IMR-90 (cell line): ENCODE measurements around the gene TPP2. TPM values are rescaled to one million over a fixed set of nuclear protein-coding genes. Genes with fewer than 3 reads are reported as not detected.

Experiments used
- ATAC-seq: fragments of 200-7000 bp; cut with Tn5 transposase; 2 replicates; pipeline ENCODE4 v1.9.1; 2020; ENCODE audit warnings: low read depth, mild to moderate bottlenecking, moderate library complexity
- BruUV-seq: library from RNA; stranded (reverse); fragments of 400-500 nt; replicated peaks from 2 replicates; lab custom pipeline; 2021; lab: Mats Ljungman, UMichigan
- CTCF ChIA-PET: fragments of 300-600 bp; formaldehyde crosslinking; extraction: SDS; loops from one replicate; lab custom pipeline; 2021; ENCODE audit warnings: antibody characterized with exemption; lab: Yijun Ruan, JAX
- POLR2A ChIA-PET: fragments of 300-600 bp; sonication (Branson Sonifier 250); formaldehyde crosslinking; loops from one replicate; lab custom pipeline; 2022; ENCODE audit warnings: antibody characterized with exemption; ENCODE audit not compliant: unreplicated experiment; lab: Charles Lee
- DNase-seq: peaks from one replicate; pipeline ENCODE4 v3.0.0; 2013
- H2AFZ ChIP-seq: replicated peaks from 2 replicates; pipeline ENCODE3; 2013; ENCODE audit warnings: low read length, mild to moderate bottlenecking; ENCODE audit not compliant: poor library complexity
- H2AK5ac ChIP-seq: 2 replicates; pipeline ENCODE4 v1.6.1; 2013; ENCODE audit warnings: low read depth, low read length, inconsistent platforms
- H2AK9ac ChIP-seq: replicated peaks from 2 replicates; pipeline ENCODE3; 2013; ENCODE audit warnings: mild to moderate bottlenecking, low read depth, low read length, moderate library complexity; ENCODE audit not compliant: poor library complexity
- H2BK120ac ChIP-seq: 2 replicates; pipeline ENCODE4 v1.6.1; 2013; ENCODE audit warnings: low read depth, low read length, inconsistent platforms
- H2BK15ac ChIP-seq: 3 replicates; pipeline ENCODE4 v1.6.1; 2013; ENCODE audit warnings: low read depth, low read length, inconsistent platforms
- H2BK20ac ChIP-seq: 2 replicates; pipeline ENCODE4 v1.6.1; 2013; ENCODE audit warnings: low read depth, mild to moderate bottlenecking, inconsistent platforms, low read length, moderate library complexity
- H2BK5ac ChIP-seq: 2 replicates; pipeline ENCODE4 v1.6.1; 2013; ENCODE audit warnings: mild to moderate bottlenecking, low read depth, low read length, inconsistent platforms; ENCODE audit not compliant: poor library complexity, severe bottlenecking
- H3K14ac ChIP-seq: replicated peaks from 2 replicates; pipeline ENCODE4 v1.6.1; 2013; ENCODE audit warnings: low read depth, low read length, inconsistent platforms
- H3K18ac ChIP-seq: 2 replicates; pipeline ENCODE4 v1.6.1; 2013; ENCODE audit warnings: low read depth, low read length, control low read depth
- H3K23ac ChIP-seq: 2 replicates; pipeline ENCODE4 v1.6.1; 2013; ENCODE audit warnings: low read depth, low read length, inconsistent platforms
- H3K27ac ChIP-seq: 2 replicates; pipeline ENCODE4 v1.5.1; 2013; ENCODE audit warnings: mild to moderate bottlenecking, control low read depth, low read length; ENCODE audit not compliant: insufficient read depth
- H3K27me3 ChIP-seq: 2 replicates; pipeline ENCODE4 v1.6.1; 2013; ENCODE audit warnings: low read length; ENCODE audit not compliant: control insufficient read depth, insufficient read depth
- H3K36me3 ChIP-seq: 2 replicates; pipeline ENCODE4 v1.6.1; 2013; ENCODE audit warnings: low read length, mixed read lengths; ENCODE audit not compliant: control insufficient read depth, insufficient read depth
- H3K4ac ChIP-seq: 2 replicates; pipeline ENCODE4 v1.6.1; 2013; ENCODE audit warnings: low read depth, low read length, inconsistent platforms
- H3K4me1 ChIP-seq: 2 replicates; pipeline ENCODE4 v1.6.1; 2013; ENCODE audit warnings: low read length, mixed read lengths; ENCODE audit not compliant: control insufficient read depth, insufficient read depth
- H3K4me2 ChIP-seq: 2 replicates; pipeline ENCODE4 v1.6.1; 2013; ENCODE audit warnings: low read depth, mild to moderate bottlenecking, control low read depth, low read length, moderate library complexity
- H3K4me3 ChIP-seq: 2 replicates; pipeline ENCODE4 v1.5.1; 2013; ENCODE audit warnings: low read depth, mild to moderate bottlenecking, control low read depth, low read length, moderate library complexity; ENCODE audit not compliant: insufficient read depth
- H3K56ac ChIP-seq: 2 replicates; pipeline ENCODE4 v1.6.1; 2013; ENCODE audit warnings: low read length, inconsistent platforms; ENCODE audit not compliant: insufficient read depth; ENCODE audit errors: extremely low read depth
- H3K79me1 ChIP-seq, 2 experiments: 2 replicates each; pipeline ENCODE4 v1.6.1; 2013; ENCODE audit warnings: low read length in 2 of 2, inconsistent platforms in 1 of 2, low read depth in 1 of 2
- H3K9ac ChIP-seq: 2 replicates; pipeline ENCODE4 v1.6.1; 2013; ENCODE audit warnings: low read depth, low read length, control low read depth
- H3K9me1 ChIP-seq: 2 replicates; pipeline ENCODE4 v1.6.1; 2013; ENCODE audit warnings: low read length, inconsistent platforms; ENCODE audit not compliant: insufficient read depth
- H3K9me3 ChIP-seq: 2 replicates; pipeline ENCODE4 v1.6.1; 2013; ENCODE audit warnings: low read length; ENCODE audit not compliant: control insufficient read depth, insufficient read depth
- H4K20me1 ChIP-seq: 2 replicates; pipeline ENCODE4 v1.6.1; 2013; ENCODE audit warnings: low read length, inconsistent platforms; ENCODE audit not compliant: insufficient read depth
- H4K5ac ChIP-seq: 2 replicates; pipeline ENCODE4 v1.6.1; 2013; ENCODE audit warnings: mild to moderate bottlenecking, low read depth, low read length, control low read depth
- H4K8ac ChIP-seq, 2 experiments: 2 replicates each; pipeline ENCODE4 v1.6.1; 2013; ENCODE audit warnings: low read depth in 2 of 2, low read length in 2 of 2, control low read depth in 1 of 2, inconsistent platforms in 1 of 2
- H4K91ac ChIP-seq: 2 replicates; pipeline ENCODE4 v1.6.1; 2013; ENCODE audit warnings: low read depth, low read length, inconsistent platforms; ENCODE audit not compliant: insufficient read depth
- BHLHE40 ChIP-seq: fragments of 150-350 bp; IDR thresholded peaks from 2 replicates; pipeline ENCODE4 v1.6.1; 2016; ENCODE audit warnings: mild to moderate bottlenecking, low read depth, low read length
- CEBPB ChIP-seq: IDR thresholded peaks from 2 replicates; pipeline ENCODE4 v1.6.1; 2012; ENCODE audit warnings: low read depth, low read length, improper control_type of control experiment
- CHD1 ChIP-seq: IDR thresholded peaks from 2 replicates; pipeline ENCODE4 v1.6.1; 2012; ENCODE audit warnings: low read depth, low read length, improper control_type of control experiment
- FOS ChIP-seq: fragments of 150-350 bp; IDR thresholded peaks from 2 replicates; pipeline ENCODE4 v1.6.1; 2016; ENCODE audit warnings: low read depth, low read length
- MAFK ChIP-seq: IDR thresholded peaks from 2 replicates; pipeline ENCODE4 v1.6.1; 2012; ENCODE audit warnings: low read depth, low read length, improper control_type of control experiment
- MAZ ChIP-seq: IDR thresholded peaks from 2 replicates; pipeline ENCODE4 v1.6.1; 2012; ENCODE audit warnings: low read depth, mild to moderate bottlenecking, low read length, improper control_type of control experiment, moderate library complexity, borderline replicate concordance
- MXI1 ChIP-seq: IDR thresholded peaks from 2 replicates; pipeline ENCODE4 v1.6.1; 2012; ENCODE audit warnings: low read depth, mild to moderate bottlenecking, low read length, moderate library complexity, borderline replicate concordance
- NFE2L2 ChIP-seq: fragments of 150-350 bp; IDR thresholded peaks from 2 replicates; pipeline ENCODE4 v1.6.1; 2016; ENCODE audit warnings: low read depth, mild to moderate bottlenecking, low read length
- POLR2A ChIP-seq: IDR thresholded peaks from 2 replicates; pipeline ENCODE4 v1.6.1; 2012; ENCODE audit warnings: mild to moderate bottlenecking, low read depth, low read length
- RAD21 ChIP-seq: IDR thresholded peaks from 2 replicates; pipeline ENCODE4 v1.6.1; 2012; ENCODE audit warnings: low read length, improper control_type of control experiment
- RCOR1 ChIP-seq: IDR thresholded peaks from 2 replicates; pipeline ENCODE4 v1.6.1; 2012; ENCODE audit warnings: mild to moderate bottlenecking, low read length, improper control_type of control experiment; ENCODE audit not compliant: insufficient replicate concordance
- RFX5 ChIP-seq: IDR thresholded peaks from 2 replicates; pipeline ENCODE4 v1.8.0; 2012; ENCODE audit warnings: low read depth, mild to moderate bottlenecking, low read length, moderate library complexity
- SMC3 ChIP-seq: fragments of 150-350 bp; IDR thresholded peaks from 2 replicates; pipeline ENCODE4 v1.6.1; 2016; ENCODE audit warnings: low read depth, mild to moderate bottlenecking, antibody characterized with exemption, low read length, moderate library complexity
- WGBS, 2 experiments: methylation state at CpG; one replicate each; pipeline versions ENCODE4 v1.1.5 to v1.1.7; 2013; ENCODE audit warnings: missing lambda C conversion rate in 2 of 2; ENCODE audit not compliant: insufficient read length in 1 of 2; ENCODE audit errors: extremely low coverage in 2 of 2; 5-methylcytosine and 5-hydroxymethylcytosine counted together
- dilution Hi-C: fragments of 300-500 bp; cut with HindIII; formaldehyde crosslinking; loops from one replicate; pipeline ENCODE4 v1.14.3; 2018; ENCODE audit warnings: low sequenced_read_pairs; ENCODE audit not compliant: unreplicated experiment
- in situ Hi-C: fragments of 300-500 bp; cut with MboI; formaldehyde crosslinking; loops from 3 replicates; pipeline ENCODE4 v1.14.3; 2019; ENCODE audit warnings: low sequenced_read_pairs, inconsistent platforms, mixed read lengths
- intact Hi-C: fragments of 100-400 bp; cut with micrococcal nuclease; formaldehyde crosslinking; loops from 2 replicates; pipeline ENCODE4 v1.10.0; 2022
- polyA plus RNA-seq, 3 experiments: library from polyadenylated mRNA; depleted of rRNA; stranded (reverse); fragments of >200 nt; gene quantifications; 2 replicates each; pipeline ENCODE4 v1.2.3, GENCODE V29; 2012; ENCODE audit warnings: low replicate concordance in 1 of 3
- total RNA-seq: library from RNA; depleted of rRNA; stranded (reverse); fragments of >200 nt; gene quantifications from 2 replicates; pipeline ENCODE4 v1.2.3, GENCODE V29; 2012
- TF ChIP-seq, protein P1 (sequence below): fragments of 150-350 bp; IDR thresholded peaks from 2 replicates; pipeline ENCODE4 v1.6.1; 2017; ENCODE audit warnings: mild to moderate bottlenecking, antibody characterized with exemption, low read length, low read depth
- TF ChIP-seq, protein P2 (sequence below): conservative IDR thresholded peaks from 2 replicates; pipeline ENCODE4 v1.5.1; 2012; ENCODE audit warnings: mild to moderate bottlenecking, low read depth, low read length, improper control_type of control experiment
- TF ChIP-seq, protein P3 (sequence below): fragments of 150-350 bp; IDR thresholded peaks from 2 replicates; pipeline ENCODE4 v1.6.1; 2016; ENCODE audit warnings: low read depth, mild to moderate bottlenecking, low read length, moderate library complexity, borderline replicate concordance

TPP2 gene
- total and polyA plus RNA-seq, 2 of the 4 experiments (the other 2 are of a cell fraction): 27.6 to 52.9 TPM

DNA sequence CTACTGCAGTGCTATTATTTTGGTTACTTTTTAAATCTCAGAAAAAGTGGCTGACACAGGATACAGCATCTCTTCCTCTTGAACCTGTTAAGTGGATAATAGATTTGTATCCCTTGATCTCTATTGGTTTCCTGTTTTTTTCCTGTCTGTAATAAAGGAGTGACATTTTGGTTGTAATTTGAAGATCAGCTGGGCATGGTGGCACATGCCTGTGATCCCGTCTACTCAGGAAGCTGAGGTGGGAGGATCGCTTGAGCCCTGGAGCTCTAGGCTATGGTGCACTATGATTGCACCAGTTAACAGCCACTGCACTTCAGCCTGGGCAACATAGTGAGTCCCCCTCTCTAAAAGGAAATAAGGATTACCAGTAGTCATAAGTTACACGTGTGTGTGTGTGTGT, 51.3 kb downstream of the TPP2 start:
- Histone ChIP-seq H2BK20ac (no peak overlapping the region), H3K23ac (no peak overlapping the region), H3K18ac (no peak overlapping the region), H3K27me3 (no peaks in the 10 kb centered on the region), H2BK120ac (no peak overlapping the region), H4K8ac (no peak overlapping the region), H4K91ac (no peak overlapping the region), H3K4ac (no peak overlapping the region), H3K79me1 (peaks cover 5 to 6% of the 10 kb centered on the region in 2 experiments; a peak in 3 of 4 replicates), H3K4me3 (no peak overlapping the region), H3K27ac (no peak overlapping the region), H2AK5ac (no peak overlapping the region), H3K36me3 (peaks cover 23% of the 10 kb centered on the region), H3K9me3 (no peaks in the 10 kb centered on the region), H2AK9ac (no peak overlapping the region), H4K20me1 (no peaks in the 10 kb centered on the region; the same call in 1 of the 2 replicates), H2AFZ (no peak overlapping the region), H3K4me1 (peaks cover 5% of the 10 kb centered on the region), H3K14ac (no peak overlapping the region), H3K56ac (no peak overlapping the region), H3K4me2 (no peak overlapping the region), H3K9me1 (0 out of 2 replicates have a peak, but pooled peaks cover 3% of the 10 kb centered on the region), H4K5ac (no peak overlapping the region), H3K9ac (no peak overlapping the region), H2BK5ac (no peak overlapping the region), H2BK15ac (no peak overlapping the region)
- ATAC-seq (no peak), DNase-seq (no peak)
- intact Hi-C loops (no loop called here), in situ Hi-C loops (no loop called here), dilution Hi-C loops (no loop called here)
- TF ChIP-seq RAD21 (no peak), CEBPB (no peak), CHD1 (no peak), NFE2L2 (no peak), BHLHE40 (no peak), MAFK (no peak), MXI1 (no peak), RFX5 (no peak), POLR2A (no peak), MAZ (no peak), FOS (no peak), RCOR1 (no peak), SMC3 (no peak)
- TF ChIP-seq, protein P1, sequence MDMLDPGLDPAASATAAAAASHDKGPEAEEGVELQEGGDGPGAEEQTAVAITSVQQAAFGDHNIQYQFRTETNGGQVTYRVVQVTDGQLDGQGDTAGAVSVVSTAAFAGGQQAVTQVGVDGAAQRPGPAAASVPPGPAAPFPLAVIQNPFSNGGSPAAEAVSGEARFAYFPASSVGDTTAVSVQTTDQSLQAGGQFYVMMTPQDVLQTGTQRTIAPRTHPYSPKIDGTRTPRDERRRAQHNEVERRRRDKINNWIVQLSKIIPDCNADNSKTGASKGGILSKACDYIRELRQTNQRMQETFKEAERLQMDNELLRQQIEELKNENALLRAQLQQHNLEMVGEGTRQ: no peak
- TF ChIP-seq, protein P2, sequence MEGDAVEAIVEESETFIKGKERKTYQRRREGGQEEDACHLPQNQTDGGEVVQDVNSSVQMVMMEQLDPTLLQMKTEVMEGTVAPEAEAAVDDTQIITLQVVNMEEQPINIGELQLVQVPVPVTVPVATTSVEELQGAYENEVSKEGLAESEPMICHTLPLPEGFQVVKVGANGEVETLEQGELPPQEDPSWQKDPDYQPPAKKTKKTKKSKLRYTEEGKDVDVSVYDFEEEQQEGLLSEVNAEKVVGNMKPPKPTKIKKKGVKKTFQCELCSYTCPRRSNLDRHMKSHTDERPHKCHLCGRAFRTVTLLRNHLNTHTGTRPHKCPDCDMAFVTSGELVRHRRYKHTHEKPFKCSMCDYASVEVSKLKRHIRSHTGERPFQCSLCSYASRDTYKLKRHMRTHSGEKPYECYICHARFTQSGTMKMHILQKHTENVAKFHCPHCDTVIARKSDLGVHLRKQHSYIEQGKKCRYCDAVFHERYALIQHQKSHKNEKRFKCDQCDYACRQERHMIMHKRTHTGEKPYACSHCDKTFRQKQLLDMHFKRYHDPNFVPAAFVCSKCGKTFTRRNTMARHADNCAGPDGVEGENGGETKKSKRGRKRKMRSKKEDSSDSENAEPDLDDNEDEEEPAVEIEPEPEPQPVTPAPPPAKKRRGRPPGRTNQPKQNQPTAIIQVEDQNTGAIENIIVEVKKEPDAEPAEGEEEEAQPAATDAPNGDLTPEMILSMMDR: no peak
- TF ChIP-seq, protein P3, sequence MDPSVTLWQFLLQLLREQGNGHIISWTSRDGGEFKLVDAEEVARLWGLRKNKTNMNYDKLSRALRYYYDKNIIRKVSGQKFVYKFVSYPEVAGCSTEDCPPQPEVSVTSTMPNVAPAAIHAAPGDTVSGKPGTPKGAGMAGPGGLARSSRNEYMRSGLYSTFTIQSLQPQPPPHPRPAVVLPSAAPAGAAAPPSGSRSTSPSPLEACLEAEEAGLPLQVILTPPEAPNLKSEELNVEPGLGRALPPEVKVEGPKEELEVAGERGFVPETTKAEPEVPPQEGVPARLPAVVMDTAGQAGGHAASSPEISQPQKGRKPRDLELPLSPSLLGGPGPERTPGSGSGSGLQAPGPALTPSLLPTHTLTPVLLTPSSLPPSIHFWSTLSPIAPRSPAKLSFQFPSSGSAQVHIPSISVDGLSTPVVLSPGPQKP: no peak
- no CpG with 5 or more reads among the region's 3 CpGs for WGBS, 2 experiments
- BruUV-seq: no TSS peak
- POLR2A ChIA-PET: no interaction called here
- CTCF ChIA-PET: interaction anchor here (0.7 kb wide), 1 partner anchor 22 kb away, joined by 3 read pairs; no protein-coding TSS in a partner anchor
